HG03280 (cell line): ENCODE results near the gene DCC.

ENCODE experiments used
- ATAC-seq: cut with Tn5 transposase; IDR thresholded peaks from one replicate; pipeline ENCODE4 v1.9.1; 2021; ENCODE audit warnings: mild to moderate bottlenecking, moderate library complexity; ENCODE audit not compliant: unreplicated experiment

Gene DCC

GRCh38 chr18:52489396-52490306 is 149.7 kb downstream of the DCC start:
- ATAC-seq, result no peak

- no peak for ATAC-seq
Observed at GRCh38 chr18:52496426-52496825, 156.4 kb downstream of the DCC start.

- no peak for ATAC-seq
Observed at GRCh38 chr18:52499016-52499415, 159.0 kb downstream of the DCC start.

- ATAC-seq, result no peak
Observed at GRCh38 chr18:52499644-52500043, 159.6 kb downstream of the DCC start.

GRCh38 chr18:52504589-52504988 is 164.6 kb downstream of the DCC start:
- no peak for ATAC-seq

GRCh38 chr18:52510139-52510538 is 170.1 kb downstream of the DCC start:
- no peak for ATAC-seq

GRCh38 chr18:52518086-52518485 is 178.1 kb downstream of the DCC start:
- ATAC-seq, result no peak

GRCh38 chr18:52519021-52519420 is 179.0 kb downstream of the DCC start:
- ATAC-seq, result no peak

- no peak for ATAC-seq
Observed at GRCh38 chr18:52523566-52523965, 183.6 kb downstream of the DCC start.

- no peak for ATAC-seq
Observed at GRCh38 chr18:52531836-52532235, 191.8 kb downstream of the DCC start.

- ATAC-seq, result no peak
Observed at GRCh38 chr18:52536039-52536438, 196.0 kb downstream of the DCC start.

- no peak for ATAC-seq
Observed at GRCh38 chr18:52537261-52537660, 197.3 kb downstream of the DCC start.

- ATAC-seq, result no peak
Observed at GRCh38 chr18:52541056-52541455, 201.1 kb downstream of the DCC start.

- no peak for ATAC-seq
Observed at GRCh38 chr18:52544086-52544485, 204.1 kb downstream of the DCC start.

- no peak for ATAC-seq
Observed at GRCh38 chr18:52546686-52547346, 206.8 kb downstream of the DCC start.

- ATAC-seq, result no peak
Observed at GRCh38 chr18:52553441-52553840, 213.4 kb downstream of the DCC start.

GRCh38 chr18:52554180-52554579 is 214.2 kb downstream of the DCC start:
- no peak for ATAC-seq

GRCh38 chr18:52567360-52567759 is 227.4 kb downstream of the DCC start:
- no peak for ATAC-seq

GRCh38 chr18:52569492-52569891 is 229.5 kb downstream of the DCC start:
- ATAC-seq, result no peak

GRCh38 chr18:52570975-52571374 is 231.0 kb downstream of the DCC start:
- ATAC-seq, result no peak

- no peak for ATAC-seq
Observed at GRCh38 chr18:52572036-52573000, 232.3 kb downstream of the DCC start.
